GM18858 (cell line): ENCODE measurements around the gene PTOV1.
"Not testable (repeated sequence)": the region's sequence is repeated elsewhere in the genome, so short reads cannot be mapped to it uniquely, and the experiment has no call there.

ENCODE experiments used
- ATAC-seq: cut with Tn5 transposase; IDR thresholded peaks from one replicate; pipeline ENCODE4 v1.9.1; 2021; ENCODE audit not compliant: unreplicated experiment

The PTOV1 gene

DNA sequence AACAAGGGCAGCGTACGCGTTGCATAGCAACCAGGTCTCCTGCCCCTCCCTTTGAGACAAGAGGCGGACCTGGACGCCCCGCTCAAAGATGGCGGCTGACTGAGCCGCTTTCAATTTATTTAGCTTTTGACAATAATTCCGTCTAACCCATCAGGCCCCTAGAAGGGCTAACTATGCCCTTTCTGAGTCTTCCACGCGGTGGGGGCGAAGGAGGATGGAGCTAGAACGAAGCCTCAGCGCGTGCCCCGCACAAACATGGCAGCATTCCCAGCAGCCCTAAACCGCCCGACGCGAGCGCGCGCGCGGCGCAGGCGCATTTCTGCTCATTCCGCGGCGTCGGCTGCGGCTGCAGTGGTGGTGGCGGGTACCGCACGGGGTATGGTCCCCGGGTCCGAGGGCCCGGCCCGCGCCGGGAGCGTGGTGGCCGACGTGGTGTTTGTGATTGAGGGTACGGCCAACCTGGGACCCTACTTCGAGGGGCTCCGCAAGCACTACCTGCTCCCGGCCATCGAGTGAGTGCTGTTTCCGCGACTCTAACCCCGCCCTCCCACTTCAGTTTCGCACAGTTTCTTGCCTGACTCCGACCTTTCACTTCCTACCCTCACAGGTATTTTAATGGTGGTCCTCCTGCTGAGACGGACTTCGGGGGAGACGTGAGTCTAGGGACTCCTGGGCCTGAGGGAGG is 32.9 kb upstream of the PTOV1 start, which contains the start of gene MED25:
Gene MED25, plus strand, starts transcription at position 326 of the 685 bp plus-strand sequence. Its CDS starts 53 bp downstream, at position 379.
- peak; percentile 57 for ATAC-seq

DNA sequence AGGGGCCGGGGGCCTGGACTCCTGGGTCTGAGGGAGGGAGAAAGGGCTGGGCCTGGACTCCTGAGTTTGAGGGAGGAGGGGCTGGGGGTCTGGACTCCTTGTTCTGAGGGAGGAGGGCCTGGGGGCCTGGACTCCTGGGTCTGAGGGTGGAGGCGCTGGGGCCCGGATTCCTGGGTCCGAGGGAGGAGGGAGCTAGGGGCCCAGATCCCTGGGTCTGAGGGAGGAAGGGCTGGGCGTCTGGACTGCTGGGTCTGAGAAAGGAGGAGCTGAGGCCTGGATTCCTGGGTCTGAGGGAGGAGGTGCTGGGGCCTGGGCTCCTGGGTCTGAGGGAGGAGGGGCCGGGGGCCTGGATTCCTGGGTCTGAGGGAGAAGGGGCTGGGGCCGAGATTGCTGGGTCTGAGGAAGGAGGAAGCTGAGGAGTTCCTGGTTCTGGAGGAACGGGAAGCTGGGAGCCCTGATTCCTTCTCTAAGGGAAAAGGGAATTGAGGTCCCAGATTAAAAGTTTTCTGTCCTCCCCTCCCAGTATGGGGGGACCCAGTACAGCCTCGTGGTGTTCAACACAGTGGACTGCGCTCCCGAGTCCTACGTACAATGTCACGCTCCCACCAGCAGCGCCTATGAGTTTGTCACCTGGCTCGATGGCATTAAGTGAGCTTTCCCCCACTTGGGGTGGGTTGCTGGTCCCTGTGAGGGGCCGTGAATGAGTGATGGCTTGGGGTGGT is 32.1 kb upstream of the PTOV1 start:
- ATAC-seq = no peak

GRCh38 chr19:49819452-49820115 is 31.4 kb upstream of the PTOV1 start:
- not testable (repeated sequence) for ATAC-seq

DNA sequence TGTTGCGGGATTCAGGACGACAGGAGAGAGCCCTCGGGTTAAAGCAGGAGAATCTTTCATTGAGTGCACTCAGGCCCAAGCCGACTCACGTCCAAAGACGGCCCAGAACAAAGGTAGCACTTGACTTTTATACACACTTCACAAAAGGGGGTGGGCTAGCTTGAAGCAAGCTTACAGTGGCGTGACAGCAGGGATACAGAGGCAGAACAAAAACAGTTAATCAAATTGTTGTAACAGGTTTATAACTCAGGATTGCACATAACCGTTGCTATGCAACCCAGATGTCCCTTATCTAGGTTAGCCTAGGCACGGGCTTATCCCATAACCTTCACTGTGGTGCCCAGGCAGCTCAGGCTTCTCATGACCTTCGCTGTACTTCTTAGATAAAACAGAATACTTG is 30.8 kb upstream of the PTOV1 start:
- no peak for ATAC-seq

DNA sequence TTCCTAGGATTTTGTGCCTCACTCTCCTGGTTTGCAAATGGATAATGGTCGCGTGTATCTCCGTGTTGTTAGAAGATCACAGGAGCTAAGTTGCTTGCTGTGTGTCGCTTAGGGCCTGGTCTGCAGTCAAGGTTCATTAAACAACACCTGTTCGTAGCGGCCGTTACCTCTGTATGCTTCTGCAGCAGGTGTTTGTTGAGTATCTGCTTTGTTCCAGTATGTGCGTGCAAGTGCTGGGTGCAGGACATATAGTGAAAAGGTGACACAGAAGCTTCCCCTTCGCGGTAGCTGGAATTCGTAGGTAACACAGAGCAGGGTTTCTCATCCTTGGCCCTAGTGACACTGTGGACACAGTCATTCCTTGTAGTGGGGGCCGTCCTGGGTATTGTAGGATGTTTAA is 27.5 kb upstream of the PTOV1 start:
- ATAC-seq = no peak

DNA sequence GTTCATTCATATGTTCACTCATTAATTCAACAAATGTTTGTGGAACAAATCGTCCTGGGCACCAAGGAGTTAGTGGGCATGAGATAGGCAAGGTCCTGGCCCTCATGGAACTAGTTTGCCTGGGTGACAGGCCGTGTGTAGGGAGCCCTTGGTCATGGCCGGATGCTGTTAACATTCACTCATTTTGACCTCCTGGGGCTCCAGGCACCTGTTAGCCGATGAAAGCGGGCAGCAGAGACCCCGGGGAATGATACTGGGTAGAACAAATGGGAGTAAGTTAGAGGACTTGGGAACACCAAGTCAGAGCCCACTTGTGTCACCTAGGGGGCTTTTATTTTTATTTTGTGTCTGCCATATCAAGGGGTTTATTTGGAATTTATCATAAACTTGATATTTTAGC is 26.3 kb upstream of the PTOV1 start:
- ATAC-seq = no peak

DNA sequence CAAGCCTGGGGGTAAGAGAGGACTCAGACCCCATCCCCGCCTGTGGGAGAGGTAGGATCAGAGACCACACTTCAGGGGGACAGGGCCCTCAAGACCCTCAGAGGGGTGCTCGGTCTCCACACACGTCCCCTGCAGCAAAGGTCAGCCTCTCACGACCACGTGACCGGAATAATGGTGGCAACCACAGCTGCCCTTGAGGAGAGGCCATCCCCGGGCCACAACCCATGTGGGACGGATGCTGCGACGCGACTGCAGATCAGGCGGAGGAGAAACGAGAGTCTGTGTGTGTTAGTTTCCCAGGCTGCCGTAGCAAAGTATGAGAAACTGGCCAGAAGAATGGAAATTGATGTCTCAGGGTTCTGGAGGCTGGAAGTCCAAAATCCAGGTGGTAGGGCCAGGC is 23.9 kb upstream of the PTOV1 start:
- no peak for ATAC-seq

- ATAC-seq = no peak
These were observed 21.8 kb upstream of the PTOV1 start for GRCh38 chr19:49829200-49829599.

- no peak for ATAC-seq
These were observed 21.2 kb upstream of the PTOV1 start for GRCh38 chr19:49829721-49830120.

DNA sequence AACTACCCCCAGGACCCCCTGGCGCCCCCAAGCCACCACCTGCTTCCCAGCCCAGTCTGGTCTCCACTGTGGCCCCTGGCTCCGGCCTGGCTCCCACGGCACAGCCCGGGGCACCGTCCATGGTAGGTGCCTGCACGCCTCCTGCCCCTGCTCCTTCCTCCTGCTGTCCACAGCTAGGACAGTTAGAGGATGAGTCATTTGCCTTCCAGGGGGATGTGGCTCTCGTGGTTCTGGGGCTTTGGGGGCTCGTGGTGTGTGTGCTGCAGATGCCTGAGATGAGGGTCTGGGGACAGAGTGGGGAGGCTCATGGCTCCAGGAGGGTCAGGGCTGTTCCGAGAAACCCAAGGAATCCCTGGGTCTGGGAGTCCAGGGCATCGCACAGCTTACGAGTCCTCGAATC is 20.2 kb upstream of the PTOV1 start:
- no peak for ATAC-seq

DNA sequence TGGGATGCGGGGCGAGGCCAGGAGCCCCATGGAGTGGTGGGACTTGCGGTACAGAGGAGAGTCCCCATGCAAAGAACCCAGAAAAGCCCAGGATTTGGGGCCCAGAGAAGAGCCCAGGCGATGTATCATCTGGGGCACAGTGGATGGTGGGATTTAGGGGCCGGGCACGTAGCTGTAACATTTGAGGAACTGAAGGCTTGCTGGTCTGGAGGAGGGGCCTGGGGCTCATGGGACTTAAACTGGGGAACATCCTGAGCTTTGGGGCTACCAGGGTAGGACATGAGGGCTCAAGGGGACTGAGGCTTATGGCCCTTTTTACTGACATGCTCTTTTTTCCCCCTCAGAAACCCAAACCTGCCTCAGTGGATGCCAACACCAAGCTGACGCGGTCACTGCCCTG is 19.4 kb upstream of the PTOV1 start:
- ATAC-seq = no peak

- no peak for ATAC-seq
These were observed 18.4 kb upstream of the PTOV1 start for GRCh38 chr19:49832556-49832955.

DNA sequence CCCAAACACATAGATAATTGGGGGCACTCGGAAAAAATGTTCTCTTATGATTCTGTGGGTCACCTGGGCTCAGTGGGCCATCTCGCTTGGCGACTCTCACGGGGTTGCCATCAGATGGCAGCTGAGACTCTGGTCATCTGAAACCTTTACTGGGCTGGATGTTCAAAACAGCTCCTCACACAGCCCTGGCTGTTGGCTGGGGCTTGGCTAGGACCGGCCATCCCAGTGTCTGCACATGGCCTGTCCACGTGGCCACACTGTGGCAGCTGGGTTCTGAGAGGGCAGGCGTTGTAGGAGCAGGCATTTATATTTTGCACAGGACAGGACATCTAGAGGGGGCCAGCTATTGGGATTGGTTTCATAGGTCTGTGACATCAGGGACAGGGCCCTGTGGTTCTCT is 17.4 kb upstream of the PTOV1 start:
- ATAC-seq = no peak

- no peak for ATAC-seq
These were observed 15.4 kb upstream of the PTOV1 start for GRCh38 chr19:49835562-49835961.

DNA sequence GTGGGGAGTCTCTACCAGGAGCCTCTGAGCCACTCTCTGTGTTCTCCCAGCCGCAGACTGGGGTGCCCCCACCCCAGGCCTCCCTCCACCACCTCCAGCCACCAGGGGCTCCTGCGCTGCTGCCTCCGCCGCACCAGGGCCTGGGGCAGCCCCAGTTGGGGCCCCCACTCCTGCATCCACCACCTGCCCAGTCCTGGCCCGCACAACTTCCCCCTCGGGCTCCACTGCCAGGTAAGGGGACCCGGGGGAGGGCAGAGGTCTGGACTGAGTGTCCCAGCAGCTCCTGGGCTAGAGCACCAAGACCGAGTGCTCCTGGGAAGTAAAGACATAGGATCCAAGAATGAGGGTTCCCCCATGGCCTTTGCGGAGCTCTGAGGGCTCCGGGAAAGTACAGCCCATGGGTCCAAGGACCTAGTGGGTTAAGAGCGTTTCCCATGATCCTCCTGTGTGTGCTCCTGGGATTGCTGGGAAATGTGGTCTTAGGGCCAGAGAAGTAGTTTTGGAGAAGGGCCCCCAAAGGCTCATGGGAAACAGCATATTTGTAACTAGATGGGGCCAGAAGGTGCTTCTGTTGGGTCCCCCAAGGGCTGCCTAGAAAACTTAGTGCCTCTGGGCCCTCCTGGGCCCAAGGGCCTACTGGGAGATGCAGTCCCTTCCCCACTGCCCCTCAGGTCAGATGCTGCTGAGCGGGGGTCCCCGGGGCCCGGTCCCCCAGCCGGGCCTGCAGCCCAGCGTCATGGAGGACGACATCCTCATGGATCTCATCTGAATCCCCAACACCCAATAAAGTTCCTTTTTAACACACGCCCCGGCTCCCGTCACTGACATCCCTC is 14.6 kb upstream of the PTOV1 start:
- no peak for ATAC-seq

GRCh38 chr19:49837009-49837310 is 14.0 kb upstream of the PTOV1 start:
- ATAC-seq = no peak

DNA sequence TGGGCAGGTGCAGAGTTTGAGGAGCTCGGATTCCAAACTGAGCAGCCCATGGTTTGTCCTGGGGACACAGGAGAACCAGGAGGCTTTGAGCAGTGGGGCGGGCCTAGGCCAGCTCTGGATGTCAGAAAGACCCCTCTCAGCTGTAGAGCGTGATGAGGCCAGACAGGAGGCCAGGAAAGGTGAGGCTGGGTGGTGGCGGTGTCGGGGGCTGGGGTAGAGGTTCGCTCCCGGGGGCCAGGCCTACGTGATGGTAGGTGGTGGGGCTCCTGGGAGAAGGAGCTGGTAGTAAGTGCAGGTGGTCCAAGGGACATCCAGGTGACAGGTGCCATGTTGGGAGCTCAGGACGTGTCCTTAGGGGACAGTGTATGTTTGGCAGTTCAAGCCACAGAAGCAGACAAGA is 13.5 kb upstream of the PTOV1 start:
- no peak for ATAC-seq

- no peak for ATAC-seq
These were observed 11.9 kb upstream of the PTOV1 start for GRCh38 chr19:49838885-49839588.

GRCh38 chr19:49839713-49840112 is 11.2 kb upstream of the PTOV1 start:
- no peak for ATAC-seq

- no peak for ATAC-seq
These were observed 10.6 kb upstream of the PTOV1 start for GRCh38 chr19:49840321-49840720.

DNA sequence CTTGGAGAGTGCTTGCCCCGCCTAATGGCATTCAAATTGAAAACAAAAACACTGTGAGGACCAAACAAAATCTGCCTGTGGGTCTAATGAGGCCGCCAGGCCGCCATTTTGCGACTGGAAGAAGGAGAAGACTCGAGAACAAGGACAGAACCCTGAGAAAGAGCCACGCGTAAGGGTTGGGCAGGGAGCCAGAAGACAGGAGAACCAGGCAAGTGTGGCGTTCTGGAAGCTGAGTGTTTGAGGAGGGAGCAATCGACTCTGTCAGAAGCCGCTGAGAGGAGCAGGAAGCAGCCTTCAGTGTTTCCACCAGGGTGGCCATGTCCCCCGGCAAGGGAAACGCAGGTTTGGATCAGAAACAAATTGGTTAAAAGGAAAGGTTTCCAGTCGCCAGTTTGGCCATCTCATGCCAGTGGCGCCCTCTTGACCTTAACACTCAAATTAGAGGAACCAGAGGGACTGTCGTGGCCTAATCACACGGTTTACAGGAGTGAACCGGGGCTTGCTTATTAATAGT is 10.2 kb upstream of the PTOV1 start:
- no peak for ATAC-seq
